GM06990 (cell line): ENCODE data around the gene LHFPL3.

Experiments used
- DNase-seq: peaks from one replicate; pipeline ENCODE4 v3.0.0-alpha.2; 2011; ENCODE audit not compliant: insufficient read length; ENCODE audit errors: extremely low read depth
- H3K27me3 ChIP-seq: replicated peaks from 2 replicates; pipeline ENCODE4 v1.6.0; 2011; ENCODE audit warnings: low read length; ENCODE audit not compliant: control insufficient read depth, insufficient read depth
- H3K36me3 ChIP-seq: 2 replicates; pipeline ENCODE4 v1.5.1; 2011; ENCODE audit warnings: low read length; ENCODE audit not compliant: control insufficient read depth, insufficient read depth
- H3K4me3 ChIP-seq: replicated peaks from 2 replicates; pipeline ENCODE4 v1.5.1; 2011; ENCODE audit warnings: low read depth, mild to moderate bottlenecking, control low read depth, low read length
- CTCF ChIP-seq: IDR thresholded peaks from 2 replicates; pipeline ENCODE4 v1.5.1; 2011; ENCODE audit warnings: low read length, control low read depth, mild to moderate bottlenecking, inconsistent platforms; ENCODE audit not compliant: insufficient read depth, poor library complexity, severe bottlenecking

LHFPL3 gene

GRCh38 chr7:104358446-104359132, 30.2 kb downstream of the LHFPL3 start:
- DNase-seq, result no peak
- Histone ChIP-seq H3K36me3 (no peaks in the 10 kb centered on the region), H3K4me3 (no peak overlapping the region), H3K27me3 (no peaks in the 10 kb centered on the region)
- TF ChIP-seq CTCF, result no peak

GRCh38 chr7:104362756-104363155, 34.4 kb downstream of the LHFPL3 start:
- TF ChIP-seq CTCF, result no peak
- DNase-seq, result no peak
- Histone ChIP-seq H3K27me3 (no peaks in the 10 kb centered on the region), H3K36me3 (no peaks in the 10 kb centered on the region), H3K4me3 (no peak overlapping the region)

- Histone ChIP-seq H3K27me3 (no peaks in the 10 kb centered on the region), H3K36me3 (no peaks in the 10 kb centered on the region), H3K4me3 (no peak overlapping the region)
- DNase-seq, result no peak
- TF ChIP-seq CTCF, result no peak
Measured at GRCh38 chr7:104363355-104363754, 35.0 kb downstream of the LHFPL3 start.

- no peak overlapping the region for H3K4me3 ChIP-seq
- H3K27me3 ChIP-seq, result no peaks in the 10 kb centered on the region
- no peak for TF ChIP-seq CTCF
- no peak for DNase-seq
- no peaks in the 10 kb centered on the region for H3K36me3 ChIP-seq
Measured at GRCh38 chr7:104366390-104366789, 38.0 kb downstream of the LHFPL3 start.

GRCh38 chr7:104367926-104368325, 39.5 kb downstream of the LHFPL3 start:
- Histone ChIP-seq H3K4me3 (no peak overlapping the region), H3K36me3 (no peaks in the 10 kb centered on the region), H3K27me3 (no peaks in the 10 kb centered on the region)
- no peak for DNase-seq
- TF ChIP-seq CTCF, result no peak
